HK-2 (cell line): ENCODE results near the gene TANGO2.
A peak's percentile ranks its signal among the peaks of the same experiment; 100 is the strongest.

Source experiments
- DNase-seq: peaks from one replicate; pipeline ENCODE4 v3.0.0-alpha.2; 2018; ENCODE audit not compliant: unreplicated experiment

Gene TANGO2

DNA sequence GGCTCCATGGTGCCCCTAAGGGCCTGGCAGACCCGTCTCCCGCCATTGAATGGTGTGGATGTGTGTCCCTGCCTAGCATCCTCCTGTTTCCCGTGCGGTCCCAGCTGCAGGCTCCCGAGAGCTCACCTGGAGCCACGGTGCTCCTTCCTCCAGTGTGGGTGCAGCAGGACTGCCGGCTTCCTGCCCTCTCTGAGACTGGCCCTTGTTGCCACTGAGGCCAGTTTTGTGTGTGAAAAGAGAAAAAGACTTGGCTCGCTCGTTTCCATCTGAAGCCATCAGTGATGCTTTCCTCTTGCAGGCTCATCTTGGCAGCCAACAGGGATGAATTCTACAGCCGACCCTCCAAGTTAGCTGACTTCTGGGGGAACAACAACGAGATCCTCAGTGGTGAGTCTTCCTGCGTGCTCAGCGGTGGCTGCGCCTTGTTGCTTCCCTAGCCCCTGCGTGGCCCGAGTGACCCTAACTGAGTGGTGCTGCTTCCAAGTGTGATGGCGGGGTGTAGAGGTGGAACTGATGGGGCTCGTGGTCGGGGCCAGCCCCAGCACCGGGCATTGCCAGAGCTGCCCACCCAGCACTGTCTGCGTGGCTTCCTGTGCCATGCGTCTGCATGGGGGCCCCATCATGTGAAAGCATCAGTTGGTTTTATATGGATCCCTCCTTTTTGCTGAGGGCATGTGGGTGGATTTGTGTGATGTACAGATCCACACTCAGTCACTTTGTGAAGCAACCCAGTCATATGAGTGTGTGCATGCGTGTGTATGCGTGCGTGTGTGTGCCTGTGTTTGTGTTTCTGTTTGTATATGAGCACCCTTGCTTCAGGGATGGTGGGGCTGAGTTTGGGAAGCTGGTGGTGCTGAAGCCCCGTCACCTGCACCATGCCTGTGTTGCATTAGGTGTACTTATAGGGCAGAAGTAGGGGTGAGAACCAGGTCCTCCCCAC lies 22.4 kb downstream of the TANGO2 start:
- DNase-seq = no peak

GRCh38 chr22:20043997-20044342 lies 23.1 kb downstream of the TANGO2 start:
- DNase-seq = no peak

DNA sequence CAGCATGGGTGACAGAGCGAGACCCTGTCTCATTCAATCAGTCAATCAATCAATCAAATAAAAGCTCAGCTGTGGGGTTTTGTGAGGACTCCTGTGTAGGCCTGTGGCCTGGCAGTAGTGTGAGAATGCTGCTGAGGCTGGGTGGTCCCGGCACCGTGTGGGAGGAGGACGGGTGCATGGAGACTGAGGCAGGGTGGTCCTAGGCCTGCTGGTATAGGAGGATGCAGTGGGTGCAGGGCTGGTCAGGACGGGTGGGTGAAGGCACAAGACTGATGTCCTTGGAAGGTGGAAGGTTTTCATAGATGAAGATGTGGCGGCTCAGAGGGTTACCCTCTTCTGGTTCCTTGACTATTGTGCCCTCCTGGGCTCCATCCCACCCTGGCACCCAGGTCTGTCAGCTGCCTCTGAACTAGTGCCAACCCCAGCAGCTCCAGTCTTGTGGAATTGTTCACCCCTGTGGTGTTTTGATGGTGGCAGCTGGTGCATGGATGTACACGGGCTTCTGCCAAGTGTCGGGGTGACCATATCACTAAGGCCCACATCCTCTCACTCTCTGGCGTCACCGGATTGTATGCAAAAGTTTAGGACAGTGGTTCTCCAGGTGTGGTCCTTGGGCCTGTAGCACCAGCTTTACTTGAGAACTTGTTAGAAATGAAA lies 23.7 kb downstream of the TANGO2 start:
- no peak for DNase-seq

GRCh38 chr22:20046730-20047129 lies 25.8 kb downstream of the TANGO2 start:
- DNase-seq = no peak

DNA sequence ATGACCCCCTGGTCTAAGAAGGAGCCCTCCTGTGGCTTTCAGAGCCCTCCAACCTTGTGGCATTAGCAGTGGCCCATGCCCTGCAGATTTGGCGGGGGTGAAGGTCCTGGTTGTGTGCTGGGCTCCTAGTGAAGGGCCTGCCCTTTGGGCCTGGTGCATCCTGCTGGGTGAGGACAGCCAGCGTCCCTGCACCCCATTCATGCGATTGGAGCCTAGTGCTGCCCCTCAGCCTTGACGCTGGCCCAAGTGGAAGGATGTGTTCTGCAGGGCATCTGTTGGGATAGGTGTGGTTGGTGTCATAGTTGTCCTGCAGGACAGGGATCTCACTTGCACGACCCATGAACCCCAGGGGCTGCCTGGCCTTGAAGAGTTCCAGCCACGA lies 31.0 kb downstream of the TANGO2 start:
- no peak for DNase-seq

- no peak for DNase-seq
These were observed 31.7 kb downstream of the TANGO2 start for GRCh38 chr22:20052309-20053259.

- no peak for DNase-seq
These were observed 32.6 kb downstream of the TANGO2 start for GRCh38 chr22:20053407-20054033.

DNA sequence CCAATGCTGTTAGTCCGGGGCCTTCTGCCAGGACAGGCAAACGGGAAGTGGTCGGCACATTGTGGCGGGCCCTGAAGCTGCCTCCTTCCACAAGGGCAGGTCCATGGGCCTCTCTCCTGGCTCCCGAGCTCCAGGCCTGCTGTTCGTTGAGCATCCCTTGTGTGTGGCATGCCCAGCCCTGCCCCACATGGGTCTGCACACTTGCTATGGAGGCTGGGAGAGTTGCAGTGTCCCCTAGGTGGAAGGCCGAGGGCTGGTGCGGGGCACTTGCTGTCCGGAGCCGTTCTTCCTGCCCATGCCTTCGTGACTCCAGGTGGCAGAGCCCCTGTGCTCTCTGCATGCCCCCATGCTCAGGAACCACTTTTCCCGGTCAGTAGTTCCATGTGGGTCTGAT lies 33.1 kb downstream of the TANGO2 start:
- DNase-seq = no peak

DNA sequence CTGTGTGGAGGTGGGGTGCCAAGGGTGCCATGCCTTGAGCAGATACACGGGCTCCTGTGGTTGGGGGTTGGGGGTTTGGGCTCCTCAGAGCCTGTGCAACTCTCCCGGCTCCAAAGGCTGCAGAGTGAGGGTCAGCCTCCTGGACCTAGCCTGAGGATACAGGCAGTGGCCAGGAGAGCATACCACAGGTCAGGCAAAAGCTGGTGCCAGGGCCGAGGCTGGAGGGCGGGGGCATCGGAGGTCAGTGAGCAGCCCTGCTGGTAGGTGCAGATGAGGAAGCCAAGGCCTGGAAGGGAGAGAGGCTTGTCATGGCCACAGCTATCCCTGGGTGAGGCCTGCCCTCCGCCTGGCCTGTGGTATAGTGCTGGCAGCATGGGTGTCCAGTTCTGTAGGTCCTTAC lies 33.6 kb downstream of the TANGO2 start:
- DNase-seq = no peak

- DNase-seq = no peak
These were observed 34.2 kb downstream of the TANGO2 start for GRCh38 chr22:20055144-20055543.

DNA sequence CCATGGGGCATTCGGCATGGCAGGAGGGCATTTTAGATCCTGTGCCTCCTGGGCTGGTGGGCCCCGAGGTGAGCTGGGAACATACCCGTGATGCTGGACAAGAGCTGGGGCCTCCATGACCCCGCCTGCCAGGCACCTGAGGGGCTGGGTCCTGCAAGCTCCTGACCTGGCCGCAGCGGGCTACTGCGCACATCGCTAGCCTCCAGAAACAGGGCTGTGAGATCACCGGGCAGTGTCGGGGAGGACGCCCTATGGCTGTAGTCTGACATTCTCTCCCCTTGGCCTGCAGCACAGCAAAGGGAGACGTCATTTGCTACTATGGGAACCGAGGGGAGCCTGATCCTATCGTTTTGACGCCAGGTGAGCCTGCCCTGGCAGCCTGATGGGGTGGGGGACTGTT lies 34.7 kb downstream of the TANGO2 start:
- no peak for DNase-seq

GRCh38 chr22:20056161-20056560 lies 35.3 kb downstream of the TANGO2 start:
- DNase-seq = no peak

DNA sequence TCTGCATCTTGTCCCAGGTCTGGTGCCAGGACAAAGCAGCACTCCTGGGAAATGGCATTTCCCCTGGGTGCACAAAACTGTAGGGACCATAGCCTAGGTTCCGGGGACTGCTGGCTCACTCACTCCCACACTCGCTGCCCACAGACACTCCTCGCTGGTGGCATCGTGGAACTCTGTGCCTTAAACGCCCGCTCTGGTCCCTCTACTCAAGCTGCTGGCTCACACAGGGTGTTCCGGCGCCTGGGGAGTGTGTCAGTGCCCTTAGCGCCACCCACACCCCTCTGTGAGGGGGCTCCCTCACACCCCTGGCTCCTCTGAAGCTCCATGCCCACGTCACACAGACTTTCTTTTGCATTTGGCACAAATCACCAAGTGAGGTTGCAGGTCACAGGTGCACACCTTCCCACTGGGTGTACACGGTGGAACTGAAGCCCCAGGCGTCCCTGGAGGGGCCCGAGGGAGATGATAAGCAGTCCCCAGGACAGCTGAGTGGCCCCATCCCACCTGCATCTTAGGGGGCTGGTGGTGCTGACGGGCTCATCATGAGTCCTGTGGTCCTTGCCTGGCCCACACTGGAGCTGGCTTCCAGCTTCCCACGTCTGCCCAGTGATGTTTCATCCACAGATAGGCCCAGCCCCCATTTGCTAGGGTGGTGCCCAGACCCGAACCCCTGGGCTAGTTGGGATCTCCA lies 35.9 kb downstream of the TANGO2 start:
- no peak for DNase-seq

DNA sequence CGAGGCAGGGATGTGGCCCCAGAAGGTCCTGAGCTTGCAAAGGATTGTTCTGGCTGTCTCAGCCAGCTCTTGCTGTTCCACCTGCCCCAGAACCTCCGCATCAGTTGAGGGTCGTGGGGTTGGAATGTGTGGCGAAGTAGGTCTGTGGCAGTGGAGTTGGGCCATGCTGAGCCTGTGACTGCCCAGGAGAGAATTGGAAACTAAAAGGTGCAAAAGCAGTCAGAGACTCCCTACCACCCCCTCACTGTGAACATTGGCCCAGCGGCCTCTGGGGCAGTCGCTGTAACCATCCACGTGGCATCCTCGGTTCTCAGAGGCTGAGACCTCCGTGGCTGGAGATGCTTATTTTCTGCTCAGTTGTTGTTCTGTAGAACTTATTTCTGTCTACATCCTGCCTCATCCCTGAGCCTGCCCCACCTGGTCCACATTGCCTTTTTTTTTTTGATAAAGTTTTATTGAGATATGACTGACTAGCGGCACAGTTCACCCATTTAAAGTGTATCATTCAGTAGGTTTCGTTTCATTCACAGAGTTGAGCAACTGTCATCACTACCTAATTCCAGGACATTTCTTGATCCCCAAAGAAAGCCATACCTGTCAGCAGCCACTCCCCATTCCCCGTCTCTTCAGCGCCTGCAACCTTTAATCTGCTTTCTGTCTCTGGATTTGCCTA lies 36.8 kb downstream of the TANGO2 start:
- DNase-seq = no peak

GRCh38 chr22:20058989-20059770 lies 38.3 kb downstream of the TANGO2 start:
- DNase-seq = no peak

DNA sequence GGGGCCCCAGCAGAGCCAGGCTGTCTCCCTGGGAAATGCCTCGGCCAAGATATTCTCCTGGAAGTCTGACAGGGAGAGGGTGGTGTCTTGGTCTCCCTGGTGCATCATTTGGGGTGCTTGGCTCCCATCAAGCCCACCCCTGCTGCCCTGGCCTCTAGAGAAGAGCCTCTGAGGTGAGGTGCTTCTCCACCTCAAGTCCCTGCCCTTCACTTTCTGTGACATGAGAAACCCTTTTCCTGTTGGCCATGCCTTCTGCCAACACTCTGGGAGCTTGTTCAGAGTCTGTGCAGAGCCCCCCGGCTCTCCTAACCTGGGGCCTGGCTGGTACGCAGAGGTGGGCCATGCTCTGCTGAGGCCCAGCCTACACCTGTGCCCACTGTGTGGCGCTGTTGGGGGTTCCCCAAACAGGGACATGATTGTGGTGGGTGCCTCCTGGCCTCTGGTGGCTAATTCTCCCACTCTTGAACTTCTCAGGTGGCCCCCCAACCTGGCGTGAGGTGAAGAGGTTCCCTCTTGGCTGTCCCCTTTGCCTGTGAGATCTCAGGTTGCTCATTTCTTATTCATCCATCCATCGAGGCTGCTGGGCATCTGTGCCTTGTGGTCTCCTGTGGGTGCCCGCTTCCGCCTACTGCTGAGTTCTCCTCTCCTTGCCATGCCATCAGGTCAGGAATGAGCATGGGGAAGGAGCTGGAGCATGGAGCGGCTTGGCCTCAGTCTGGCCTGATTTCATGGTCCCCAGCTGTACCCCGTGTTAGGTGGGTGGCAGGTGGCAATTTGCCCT lies 40.0 kb downstream of the TANGO2 start:
- DNase-seq = no peak

GRCh38 chr22:20061481-20061861 lies 40.6 kb downstream of the TANGO2 start:
- DNase-seq = peak; percentile 30

- no peak for DNase-seq
These were observed 41.3 kb downstream of the TANGO2 start for GRCh38 chr22:20062043-20062765.

GRCh38 chr22:20062766-20063083 lies 41.8 kb downstream of the TANGO2 start:
- DNase-seq = peak; percentile 58
